Erythroblast (primary cell): ENCODE data around the gene ATP8A1.
"Not testable (repeated sequence)": the region's sequence is repeated elsewhere in the genome, so short reads cannot be mapped to it uniquely, and the experiment has no call there.

Experiments
- DNase-seq, 2 experiments: peaks; one replicate each; lab custom pipeline; 2025; lab: John Stamatoyannopoulos, UW
- GATA1 ChIP-seq: IDR thresholded peaks from 2 replicates; pipeline ENCODE4 v1.6.1; 2011; ENCODE audit warnings: low read depth, mild to moderate bottlenecking, control low read depth, low read length, moderate library complexity
- POLR2A ChIP-seq: IDR thresholded peaks from 2 replicates; pipeline ENCODE4 v1.6.1; 2011; ENCODE audit warnings: mild to moderate bottlenecking, low read length

Gene ATP8A1

DNA sequence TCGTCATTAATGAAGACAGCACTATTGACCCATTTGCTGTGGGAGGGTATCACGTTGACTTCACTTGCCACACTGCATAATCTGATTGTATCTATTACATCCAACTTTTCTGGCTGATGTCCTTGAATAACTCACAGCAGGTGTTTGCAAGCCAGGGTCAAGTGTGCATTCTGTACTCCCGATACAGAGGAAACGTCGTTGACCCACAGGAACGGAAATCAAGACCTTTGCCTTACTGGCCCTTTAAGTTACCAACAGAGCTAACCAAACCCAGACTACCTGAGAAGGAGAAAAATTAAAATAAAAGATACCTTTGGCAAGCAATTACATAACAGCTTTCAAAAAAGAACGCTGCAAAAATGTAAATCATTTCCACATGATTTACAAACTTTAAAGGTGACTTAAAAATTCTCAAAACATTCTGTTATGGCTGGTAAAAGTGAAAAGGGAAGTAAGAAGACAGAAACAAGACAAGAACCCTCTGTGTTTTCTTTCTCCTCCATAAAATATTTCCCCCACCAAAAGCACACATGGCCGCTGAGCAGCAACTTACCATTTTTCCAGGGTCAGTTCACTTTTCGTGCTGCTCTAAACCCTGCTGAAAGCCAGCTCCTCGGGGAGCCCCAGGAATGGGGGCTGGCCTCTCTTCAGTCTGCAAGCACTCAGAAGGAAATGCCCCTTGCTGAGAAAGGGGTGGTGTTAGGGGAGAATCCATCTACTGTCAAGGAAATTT lies 266.1 kb downstream of the ATP8A1 start:
- no peak for TF ChIP-seq GATA1
- TF ChIP-seq POLR2A: no peak
- DNase-seq: no peak

DNA sequence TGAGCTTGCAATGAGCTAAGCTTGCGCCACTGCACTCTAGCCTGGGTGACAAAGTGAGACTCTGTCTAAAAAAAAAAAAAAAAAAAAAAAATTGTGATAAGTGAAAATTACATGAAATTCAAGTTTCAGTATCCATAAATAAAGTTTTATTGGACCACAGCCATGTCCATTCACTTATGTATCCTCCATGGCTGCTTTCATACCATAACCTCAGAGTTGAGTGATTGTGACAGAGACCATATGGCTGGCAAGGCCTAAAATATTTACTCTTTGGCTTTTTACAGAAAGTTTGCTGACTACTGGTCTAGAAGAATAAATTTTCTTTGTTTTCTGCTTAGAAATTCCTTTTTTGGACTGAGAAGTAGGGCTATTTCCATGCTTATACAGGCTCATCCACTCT lies 271.4 kb downstream of the ATP8A1 start:
- no peak for DNase-seq
- TF ChIP-seq GATA1 (no peak), POLR2A (no peak)

DNA sequence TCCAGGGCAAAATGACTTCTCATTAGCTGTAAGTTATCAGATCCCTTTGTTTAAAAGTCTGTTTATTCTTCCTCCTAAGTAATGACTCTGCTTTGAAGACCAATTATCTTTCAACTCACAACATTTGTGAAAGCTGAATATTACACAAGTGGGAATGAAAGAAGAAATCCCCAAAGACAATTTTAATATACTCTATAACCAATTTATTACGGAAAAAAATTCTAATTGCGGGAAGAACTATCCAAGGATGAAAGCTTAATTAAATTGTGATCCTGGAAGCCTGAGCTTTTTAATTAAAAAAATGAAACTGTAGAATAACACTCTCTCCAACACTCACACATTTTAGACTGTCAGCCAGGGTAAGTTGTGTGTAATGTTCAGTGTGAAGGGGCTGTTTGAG lies 275.2 kb downstream of the ATP8A1 start:
- no peak for TF ChIP-seq POLR2A
- no peak for TF ChIP-seq GATA1
- DNase-seq: no peak

DNA sequence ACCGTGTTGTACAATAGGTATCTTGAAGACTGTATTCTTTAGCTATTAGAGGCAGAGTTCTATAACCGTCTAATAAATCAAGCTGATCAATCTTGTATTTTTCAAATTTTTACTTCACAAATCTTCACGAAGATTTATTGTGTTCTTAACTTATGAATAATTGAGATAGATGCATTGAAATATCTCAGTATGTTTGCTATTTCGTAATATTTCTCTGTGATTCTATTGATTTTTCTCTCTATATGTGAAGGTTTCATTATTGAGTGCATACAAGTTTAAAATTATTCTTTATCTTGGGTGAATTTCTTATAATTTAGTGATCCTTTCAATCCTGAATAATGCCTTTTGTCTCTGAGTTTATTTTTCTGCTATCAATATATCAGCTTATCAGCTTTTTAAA lies 279.4 kb downstream of the ATP8A1 start:
- no peak for TF ChIP-seq POLR2A
- no peak for TF ChIP-seq GATA1
- DNase-seq: no peak

DNA sequence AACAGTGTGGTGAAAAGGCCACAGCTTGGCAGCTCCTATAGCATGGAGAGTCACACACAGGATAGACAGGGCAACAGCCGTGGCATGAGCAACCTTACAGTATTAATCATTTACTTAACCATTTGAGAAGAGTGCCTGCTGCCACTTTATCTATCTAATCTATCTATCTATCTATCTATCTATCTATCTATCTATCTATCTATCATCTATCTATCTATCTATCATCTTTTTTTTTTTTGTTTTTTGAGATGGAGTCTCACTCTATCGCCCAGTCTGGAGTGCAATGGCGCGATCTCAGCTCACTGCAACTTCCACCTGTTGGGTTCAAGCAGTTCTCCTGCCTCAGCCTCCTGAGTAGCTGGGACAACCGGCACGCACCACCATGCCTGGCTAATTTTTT lies 284.6 kb downstream of the ATP8A1 start:
- DNase-seq: not testable (repeated sequence)

DNA sequence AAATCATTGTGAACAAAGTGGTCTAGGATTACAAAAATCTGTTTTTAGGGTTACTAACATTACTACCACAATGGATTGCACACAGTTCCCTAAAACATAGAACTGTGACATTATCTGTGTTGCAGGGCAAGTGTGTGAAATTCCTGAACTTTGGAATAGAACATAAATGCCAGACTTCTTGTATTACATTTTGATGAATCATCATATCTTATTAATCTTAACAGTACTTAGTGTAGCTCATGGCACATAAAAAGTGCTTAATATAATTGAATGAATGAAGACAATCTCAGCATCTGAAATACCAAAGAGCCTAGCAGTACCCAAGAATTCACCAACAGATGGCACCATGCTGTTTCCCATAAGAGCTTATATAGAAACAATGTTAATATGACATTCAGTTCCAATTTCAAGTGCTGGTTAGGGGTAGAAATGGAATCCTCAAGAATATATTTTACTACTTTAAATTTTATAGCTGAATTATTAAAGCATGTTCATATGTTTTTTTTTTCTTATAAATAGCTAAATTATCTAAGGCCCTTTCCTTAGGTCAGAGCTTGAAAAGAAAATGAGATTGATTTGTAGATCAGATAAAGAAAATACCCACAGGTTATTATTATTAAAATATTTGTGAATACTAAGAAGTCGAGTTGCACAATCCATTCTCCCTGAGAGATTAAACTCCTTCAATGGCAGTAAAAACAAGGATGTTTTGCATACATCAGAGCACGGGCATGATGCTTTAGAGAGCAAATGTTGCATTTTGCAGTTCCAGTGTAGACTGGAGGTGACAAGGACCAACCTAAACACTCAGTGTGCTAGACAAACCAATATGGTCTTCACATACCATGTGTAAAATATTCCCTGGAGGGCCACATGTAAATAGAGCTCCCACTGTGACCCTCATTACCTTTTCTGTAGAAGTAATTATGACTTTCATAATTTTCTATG lies 285.3 kb downstream of the ATP8A1 start:
- TF ChIP-seq GATA1: no peak
- TF ChIP-seq POLR2A: no peak
- DNase-seq: peak; percentile 33 to 40

DNA sequence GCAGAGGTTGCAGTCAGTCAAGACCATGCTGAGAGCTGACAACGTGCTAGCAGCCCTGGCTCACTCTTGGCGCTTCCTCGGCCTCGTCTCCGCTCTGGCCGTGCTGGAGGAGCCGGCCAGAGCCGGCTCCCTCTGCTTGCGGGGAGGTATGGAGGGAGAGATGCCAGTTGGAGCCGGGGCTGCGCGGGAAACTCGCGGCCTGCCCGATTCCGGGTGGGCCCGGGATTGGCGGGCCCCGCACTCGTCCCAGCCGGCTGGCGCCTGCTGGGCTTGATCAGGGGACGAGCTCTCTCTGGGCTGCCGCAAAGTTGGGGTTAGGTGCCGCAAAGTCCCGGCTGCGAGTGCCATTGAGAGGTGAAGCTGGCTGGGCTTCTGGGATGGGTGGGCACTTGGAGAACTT lies 287.4 kb downstream of the ATP8A1 start:
- TF ChIP-seq POLR2A (no peak), GATA1 (no peak)
- DNase-seq: no peak

DNA sequence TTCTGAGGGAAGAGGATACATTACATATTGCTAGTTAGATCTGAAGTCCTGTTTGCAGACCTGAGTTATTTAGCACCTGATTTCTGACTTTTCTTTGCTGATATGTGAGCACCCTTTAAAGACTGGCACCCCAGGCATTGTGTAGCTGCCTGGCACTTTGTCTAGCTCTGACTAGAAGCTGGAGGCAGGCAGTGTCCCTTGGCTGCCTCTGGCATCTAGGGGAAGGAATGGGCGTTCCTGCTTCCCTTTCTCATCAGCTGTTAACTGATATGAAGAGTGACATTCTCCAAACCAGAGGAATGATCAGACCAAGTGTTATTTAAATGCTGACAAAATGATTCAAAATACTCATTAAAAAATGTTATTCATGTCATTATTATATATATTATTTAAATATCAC lies 289.9 kb downstream of the ATP8A1 start:
- no peak for TF ChIP-seq GATA1
- no peak for TF ChIP-seq POLR2A
- DNase-seq: no peak

DNA sequence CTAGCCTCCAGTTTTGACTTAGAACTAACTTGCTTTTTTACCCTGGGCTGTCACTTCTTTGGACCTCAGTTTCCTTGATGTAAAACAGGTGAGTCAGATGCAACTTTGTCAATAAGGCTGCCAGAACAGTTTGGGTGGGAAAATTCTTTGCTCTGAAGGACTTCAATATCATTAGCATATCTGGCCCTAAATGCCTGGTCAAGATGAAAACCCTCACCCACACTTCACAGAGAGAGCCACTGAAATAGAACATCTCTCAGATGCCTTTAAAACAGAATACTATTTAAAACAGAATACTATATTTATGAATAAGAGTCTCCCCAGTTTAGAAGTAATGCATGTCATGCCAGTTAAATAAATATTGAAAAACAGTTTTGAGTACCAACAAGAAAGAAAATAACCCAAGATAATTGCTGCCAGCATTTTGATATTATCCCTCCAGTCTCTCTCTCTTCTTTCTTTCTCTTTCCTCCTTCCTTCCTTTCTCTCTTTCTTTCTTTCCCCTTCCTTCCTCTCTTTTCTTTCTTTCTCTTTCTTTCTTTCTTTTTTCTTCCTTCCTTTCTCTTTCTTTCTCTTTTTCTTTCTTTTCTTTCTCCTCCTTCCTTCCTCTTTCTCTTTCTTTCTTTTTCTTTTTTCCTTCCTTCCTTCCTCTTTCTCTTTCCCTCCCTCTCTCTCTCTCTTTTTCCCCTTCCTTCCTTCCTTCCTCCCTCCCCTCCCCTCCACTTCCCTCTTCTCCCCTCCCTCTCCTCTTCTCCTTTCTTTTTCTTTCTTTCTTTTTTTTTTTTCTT lies 292.4 kb downstream of the ATP8A1 start:
- no peak for DNase-seq
- no peak for TF ChIP-seq GATA1
- no peak for TF ChIP-seq POLR2A

DNA sequence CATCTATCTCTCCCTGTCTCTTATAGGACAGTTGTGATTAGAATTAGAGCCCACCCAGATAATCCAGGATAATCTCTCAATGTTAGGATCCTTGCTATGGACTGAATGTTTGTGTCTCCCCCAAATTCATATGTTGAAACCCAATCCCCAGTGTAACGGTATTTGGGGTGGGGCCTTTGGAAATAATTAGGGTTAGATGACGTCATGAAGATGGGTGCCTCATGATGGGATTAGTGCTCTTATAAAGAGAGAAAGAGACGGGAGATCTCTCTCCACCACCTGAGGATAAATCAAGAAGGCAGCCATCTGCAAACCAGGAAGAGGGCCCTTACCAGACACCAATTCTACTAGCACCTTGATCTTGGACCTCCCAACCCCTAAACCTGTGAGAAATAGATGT lies 293.3 kb downstream of the ATP8A1 start:
- DNase-seq: no peak

DNA sequence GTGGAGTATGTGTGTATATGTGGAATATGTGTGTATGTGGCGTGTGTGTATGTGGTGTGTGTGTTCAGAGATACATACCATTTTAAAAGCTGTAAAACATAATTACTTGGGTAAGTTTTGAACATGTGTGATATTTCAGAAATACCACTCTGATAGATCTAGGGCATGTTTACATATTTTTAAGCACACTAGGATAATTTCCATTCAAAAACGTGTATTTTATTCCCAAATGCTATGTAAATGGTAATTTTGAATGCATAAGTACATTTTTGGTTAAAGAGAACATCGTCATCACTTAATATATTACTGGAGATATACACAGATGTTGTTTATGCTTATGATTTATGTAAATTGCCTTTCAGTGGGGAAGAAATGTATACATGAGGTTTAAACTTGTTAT lies 294.3 kb downstream of the ATP8A1 start:
- TF ChIP-seq POLR2A (no peak), GATA1 (no peak)
- DNase-seq: no peak

More for the DNA sequence above, 293.3 kb downstream of the ATP8A1 start:
- TF ChIP-seq POLR2A: no peak
- TF ChIP-seq GATA1: no peak

DNA sequence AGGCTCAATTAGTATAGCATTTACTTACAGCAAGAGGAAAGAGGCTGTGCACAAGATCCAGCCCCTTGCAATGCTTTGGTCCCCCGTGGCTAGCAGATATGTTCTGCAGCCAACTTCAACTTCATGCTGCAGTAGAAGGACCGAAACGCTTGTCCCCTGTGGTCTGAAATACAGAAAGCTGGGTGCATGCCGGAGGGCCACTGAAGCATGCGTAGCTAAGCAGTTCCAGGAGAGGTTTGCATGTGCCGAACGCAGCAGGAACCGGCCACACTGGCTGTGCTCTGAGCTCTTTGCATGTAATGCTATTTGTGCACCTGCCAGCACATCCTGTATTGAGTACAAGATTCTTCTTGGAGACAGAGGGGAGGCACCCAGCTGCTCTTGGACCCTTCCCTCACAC lies 295.4 kb downstream of the ATP8A1 start:
- DNase-seq: no peak
- TF ChIP-seq GATA1 (no peak), POLR2A (no peak)

DNA sequence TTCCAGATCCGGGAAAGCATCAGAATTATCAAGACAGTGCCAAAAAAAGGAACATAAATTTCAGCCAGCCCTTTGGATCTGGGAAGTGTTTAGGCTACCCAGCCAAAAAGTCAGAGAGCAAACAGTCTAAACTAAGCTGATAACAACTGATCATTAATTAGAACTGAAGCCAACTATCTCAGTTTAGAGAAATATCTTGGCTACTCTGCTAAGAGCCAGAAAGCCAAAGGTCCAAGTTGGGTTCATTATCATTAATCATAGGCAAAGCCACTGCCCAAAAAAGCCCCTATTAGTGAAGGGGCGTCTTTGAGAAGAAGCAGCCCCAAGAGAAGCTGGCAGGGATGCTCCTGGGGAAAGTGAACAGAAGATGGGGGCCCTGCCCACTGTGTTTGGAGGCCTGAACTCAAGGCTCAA lies 296.6 kb downstream of the ATP8A1 start:
- no peak for TF ChIP-seq GATA1
- TF ChIP-seq POLR2A: no peak
- DNase-seq: no peak

DNA sequence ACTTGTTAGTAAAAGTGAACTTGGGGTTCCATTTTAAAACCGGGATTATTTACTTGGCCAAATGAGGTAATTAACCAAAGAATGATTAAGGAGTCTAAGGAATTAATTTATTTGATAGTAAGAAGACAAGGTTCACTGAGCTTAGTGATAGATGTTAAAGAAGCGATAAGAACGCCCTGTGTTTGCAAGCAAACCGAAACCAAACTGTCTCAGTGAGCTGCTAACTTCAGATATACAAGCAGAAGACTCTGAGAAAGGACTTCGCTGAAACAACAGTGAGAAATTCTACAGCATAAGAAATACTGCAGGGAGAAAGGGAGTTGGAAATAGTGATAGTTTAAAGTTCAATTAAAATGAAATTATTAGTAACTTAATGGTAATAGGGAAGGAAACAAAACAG lies 297.2 kb downstream of the ATP8A1 start:
- peak; percentile 17 to 22 for DNase-seq
- TF ChIP-seq GATA1: no peak
